IMR-90 (cell line): ENCODE data around the gene FARP1.

ENCODE experiments used
- BHLHE40 ChIP-seq: fragments of 150-350 bp; IDR thresholded peaks from 2 replicates; pipeline ENCODE4 v1.6.1; 2016; ENCODE audit warnings: mild to moderate bottlenecking, low read depth, low read length
- POLR2A ChIP-seq: IDR thresholded peaks from 2 replicates; pipeline ENCODE4 v1.6.1; 2012; ENCODE audit warnings: mild to moderate bottlenecking, low read depth, low read length
- SMC3 ChIP-seq: fragments of 150-350 bp; IDR thresholded peaks from 2 replicates; pipeline ENCODE4 v1.6.1; 2016; ENCODE audit warnings: low read depth, mild to moderate bottlenecking, antibody characterized with exemption, low read length, moderate library complexity
- TF ChIP-seq, protein P1 (sequence below): conservative IDR thresholded peaks from 2 replicates; pipeline ENCODE4 v1.5.1; 2012; ENCODE audit warnings: mild to moderate bottlenecking, low read depth, low read length, improper control_type of control experiment
- TF ChIP-seq, protein P2 (sequence below): fragments of 150-350 bp; IDR thresholded peaks from 2 replicates; pipeline ENCODE4 v1.6.1; 2017; ENCODE audit warnings: mild to moderate bottlenecking, antibody characterized with exemption, low read length, low read depth

DNA sequence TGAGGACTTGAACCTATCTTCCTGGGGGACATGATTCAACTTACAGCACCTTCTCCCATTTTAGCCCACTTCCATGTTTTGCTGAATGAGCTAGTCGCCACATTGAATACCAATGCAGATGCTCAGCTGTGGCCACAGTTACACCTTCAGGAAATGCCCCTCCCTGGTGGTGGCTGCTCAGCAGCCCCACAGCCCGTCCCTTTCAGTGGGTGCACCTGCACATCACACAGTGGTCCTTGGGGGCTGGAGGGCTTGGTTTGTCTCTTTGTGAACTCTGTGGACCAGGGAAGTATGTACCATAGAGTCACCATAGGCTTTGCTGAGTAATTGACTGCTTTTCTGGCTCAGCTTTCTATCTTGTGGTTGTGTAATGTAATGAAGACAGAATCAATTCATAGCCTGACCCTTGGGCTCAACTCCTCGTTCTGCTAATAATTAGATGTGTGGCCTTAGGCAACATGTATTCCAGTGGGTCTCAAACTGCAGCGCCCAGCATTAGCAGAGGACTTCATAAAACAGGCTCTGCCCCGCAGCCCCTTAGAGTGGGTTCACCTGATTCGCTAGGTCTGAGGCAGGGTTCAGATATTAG lies 48.1 kb upstream of the FARP1 start:
- TF ChIP-seq, protein P1, sequence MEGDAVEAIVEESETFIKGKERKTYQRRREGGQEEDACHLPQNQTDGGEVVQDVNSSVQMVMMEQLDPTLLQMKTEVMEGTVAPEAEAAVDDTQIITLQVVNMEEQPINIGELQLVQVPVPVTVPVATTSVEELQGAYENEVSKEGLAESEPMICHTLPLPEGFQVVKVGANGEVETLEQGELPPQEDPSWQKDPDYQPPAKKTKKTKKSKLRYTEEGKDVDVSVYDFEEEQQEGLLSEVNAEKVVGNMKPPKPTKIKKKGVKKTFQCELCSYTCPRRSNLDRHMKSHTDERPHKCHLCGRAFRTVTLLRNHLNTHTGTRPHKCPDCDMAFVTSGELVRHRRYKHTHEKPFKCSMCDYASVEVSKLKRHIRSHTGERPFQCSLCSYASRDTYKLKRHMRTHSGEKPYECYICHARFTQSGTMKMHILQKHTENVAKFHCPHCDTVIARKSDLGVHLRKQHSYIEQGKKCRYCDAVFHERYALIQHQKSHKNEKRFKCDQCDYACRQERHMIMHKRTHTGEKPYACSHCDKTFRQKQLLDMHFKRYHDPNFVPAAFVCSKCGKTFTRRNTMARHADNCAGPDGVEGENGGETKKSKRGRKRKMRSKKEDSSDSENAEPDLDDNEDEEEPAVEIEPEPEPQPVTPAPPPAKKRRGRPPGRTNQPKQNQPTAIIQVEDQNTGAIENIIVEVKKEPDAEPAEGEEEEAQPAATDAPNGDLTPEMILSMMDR = no peak
- TF ChIP-seq POLR2A = no peak
- TF ChIP-seq, protein P2, sequence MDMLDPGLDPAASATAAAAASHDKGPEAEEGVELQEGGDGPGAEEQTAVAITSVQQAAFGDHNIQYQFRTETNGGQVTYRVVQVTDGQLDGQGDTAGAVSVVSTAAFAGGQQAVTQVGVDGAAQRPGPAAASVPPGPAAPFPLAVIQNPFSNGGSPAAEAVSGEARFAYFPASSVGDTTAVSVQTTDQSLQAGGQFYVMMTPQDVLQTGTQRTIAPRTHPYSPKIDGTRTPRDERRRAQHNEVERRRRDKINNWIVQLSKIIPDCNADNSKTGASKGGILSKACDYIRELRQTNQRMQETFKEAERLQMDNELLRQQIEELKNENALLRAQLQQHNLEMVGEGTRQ = no peak
- no peak for TF ChIP-seq BHLHE40
- TF ChIP-seq SMC3 = no peak
